Urothelium cell line (cell line): ENCODE measurements around the gene PDZD2.

Experiments
- DNase-seq: peaks from one replicate; pipeline ENCODE4 v3.0.0; 2011; ENCODE audit warnings: low spot score, mixed read lengths
- FAIRE-seq: peaks from 2 replicates; lab custom pipeline; 2011; peaks lifted over from hg19 to GRCh38; lab: Jason Lieb, UNC

The PDZD2 gene

DNA sequence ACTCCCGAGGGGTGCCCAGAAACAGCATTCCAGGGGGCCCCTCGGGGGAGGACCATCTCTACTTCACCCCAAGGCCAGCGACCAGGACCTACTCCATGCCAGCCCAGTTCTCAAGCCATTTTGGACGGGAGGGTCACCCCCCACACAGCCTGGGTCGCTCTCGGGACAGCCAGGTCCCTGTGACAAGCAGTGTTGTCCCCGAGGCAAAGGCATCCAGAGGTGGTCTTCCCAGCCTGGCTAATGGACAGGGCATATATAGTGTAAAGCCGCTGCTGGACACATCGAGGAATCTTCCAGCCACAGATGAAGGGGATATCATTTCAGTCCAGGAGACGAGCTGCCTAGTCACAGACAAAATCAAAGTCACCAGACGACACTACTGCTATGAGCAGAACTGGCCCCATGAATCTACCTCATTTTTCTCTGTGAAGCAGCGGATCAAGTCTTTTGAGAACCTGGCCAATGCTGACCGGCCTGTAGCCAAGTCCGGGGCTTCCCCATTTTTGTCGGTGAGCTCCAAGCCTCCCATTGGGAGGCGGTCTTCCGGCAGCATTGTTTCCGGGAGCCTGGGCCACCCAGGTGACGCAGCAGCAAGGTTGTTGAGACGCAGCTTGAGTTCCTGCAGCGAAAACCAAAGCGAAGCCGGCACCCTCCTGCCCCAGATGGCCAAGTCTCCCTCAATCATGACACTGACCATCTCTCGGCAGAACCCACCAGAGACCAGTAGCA, 451.3 kb downstream of the PDZD2 start:
- FAIRE-seq (no peak), DNase-seq (no peak)

DNA sequence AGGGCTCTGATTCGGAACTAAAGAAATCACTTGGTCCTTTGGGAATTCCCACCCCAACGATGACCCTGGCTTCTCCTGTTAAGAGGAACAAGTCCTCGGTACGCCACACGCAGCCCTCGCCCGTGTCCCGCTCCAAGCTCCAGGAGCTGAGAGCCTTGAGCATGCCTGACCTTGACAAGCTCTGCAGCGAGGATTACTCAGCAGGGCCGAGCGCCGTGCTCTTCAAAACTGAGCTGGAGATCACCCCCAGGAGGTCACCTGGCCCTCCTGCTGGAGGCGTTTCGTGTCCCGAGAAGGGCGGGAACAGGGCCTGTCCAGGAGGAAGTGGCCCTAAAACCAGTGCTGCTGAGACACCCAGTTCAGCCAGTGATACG, 451.8 kb downstream of the PDZD2 start:
- FAIRE-seq (no peak), DNase-seq (no peak)

DNA sequence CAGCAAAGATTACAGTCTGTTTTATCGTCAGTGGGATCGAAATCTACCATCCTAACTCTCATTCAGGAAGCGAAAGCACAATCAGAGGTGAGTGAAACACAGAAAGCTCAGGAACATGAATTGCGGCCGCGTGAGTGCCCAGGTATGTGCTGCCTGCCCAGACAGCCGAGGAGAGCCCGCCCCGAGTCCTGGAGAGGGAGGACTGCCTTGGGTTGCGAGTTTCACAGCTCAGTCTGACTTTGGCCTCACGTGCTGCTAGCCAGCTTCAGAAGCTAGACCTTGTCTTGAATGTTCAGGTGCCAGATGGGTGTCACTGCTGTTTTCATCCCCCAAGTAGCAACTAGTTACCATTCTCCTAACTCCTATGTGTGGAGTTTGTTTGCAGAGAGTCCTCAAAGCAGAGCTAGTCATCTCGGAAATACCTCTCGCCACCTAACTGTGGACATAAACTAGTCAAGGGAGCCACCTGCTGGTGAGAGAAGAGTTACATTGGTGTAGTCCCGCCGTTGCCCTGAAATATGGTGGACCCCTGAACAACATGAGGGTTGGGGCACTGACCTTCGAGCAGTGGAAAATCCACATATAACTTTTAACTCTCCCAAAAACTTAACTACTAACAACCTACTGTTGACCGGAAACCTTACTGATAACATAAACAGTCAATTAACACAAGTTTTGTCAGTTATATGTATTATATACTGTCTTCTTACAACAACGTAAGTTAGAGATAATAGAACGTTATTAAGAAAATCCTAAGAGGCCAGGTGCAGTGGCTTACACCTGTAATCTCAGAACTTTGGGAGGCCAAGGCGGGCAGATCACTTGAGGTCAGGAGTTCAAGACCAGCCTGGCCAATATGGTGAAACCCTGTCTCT, 454.2 kb downstream of the PDZD2 start:
- DNase-seq (peak; percentile 83), FAIRE-seq (peak; percentile 37)

DNA sequence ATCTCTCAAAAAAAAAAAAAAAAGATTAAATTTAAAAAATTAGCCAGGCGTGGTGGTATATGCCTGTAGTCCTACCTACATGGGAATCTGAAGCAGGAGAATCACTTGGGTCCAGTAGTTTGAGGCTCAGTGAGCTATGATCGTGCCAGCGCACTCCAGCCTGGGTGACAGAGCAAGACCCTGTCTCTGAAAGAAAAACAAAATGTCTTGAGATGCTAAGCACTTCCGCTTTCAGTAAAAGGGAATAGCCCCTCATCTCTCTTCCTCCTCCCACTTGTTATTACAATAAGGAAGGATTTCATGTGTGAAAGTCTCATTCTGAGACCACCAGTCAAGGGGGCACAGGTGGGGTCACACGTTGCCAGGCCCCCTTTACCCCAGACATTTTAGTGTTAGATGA, 455.8 kb downstream of the PDZD2 start:
- DNase-seq (no peak), FAIRE-seq (no peak)

DNA sequence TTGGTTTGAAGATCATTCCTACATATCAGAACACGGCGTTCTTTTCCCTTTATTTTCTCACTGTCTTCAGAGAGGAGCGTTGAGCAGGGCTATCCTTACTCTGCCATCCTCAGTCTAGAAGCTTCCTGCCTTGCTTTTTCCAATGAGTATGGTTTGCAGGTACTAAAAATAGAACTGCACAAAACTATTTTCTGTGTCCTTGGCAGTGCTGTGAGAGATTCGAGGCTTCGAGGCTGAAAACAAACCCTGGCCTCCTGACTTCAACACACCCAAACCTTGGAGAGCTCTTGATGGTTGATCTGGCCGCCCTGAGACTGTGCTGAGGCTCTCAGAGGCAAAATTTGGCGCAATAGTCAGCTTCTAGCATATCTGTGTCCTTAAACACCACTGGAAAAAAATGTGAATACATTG, 456.3 kb downstream of the PDZD2 start:
- no peak for DNase-seq
- FAIRE-seq = no peak

DNA sequence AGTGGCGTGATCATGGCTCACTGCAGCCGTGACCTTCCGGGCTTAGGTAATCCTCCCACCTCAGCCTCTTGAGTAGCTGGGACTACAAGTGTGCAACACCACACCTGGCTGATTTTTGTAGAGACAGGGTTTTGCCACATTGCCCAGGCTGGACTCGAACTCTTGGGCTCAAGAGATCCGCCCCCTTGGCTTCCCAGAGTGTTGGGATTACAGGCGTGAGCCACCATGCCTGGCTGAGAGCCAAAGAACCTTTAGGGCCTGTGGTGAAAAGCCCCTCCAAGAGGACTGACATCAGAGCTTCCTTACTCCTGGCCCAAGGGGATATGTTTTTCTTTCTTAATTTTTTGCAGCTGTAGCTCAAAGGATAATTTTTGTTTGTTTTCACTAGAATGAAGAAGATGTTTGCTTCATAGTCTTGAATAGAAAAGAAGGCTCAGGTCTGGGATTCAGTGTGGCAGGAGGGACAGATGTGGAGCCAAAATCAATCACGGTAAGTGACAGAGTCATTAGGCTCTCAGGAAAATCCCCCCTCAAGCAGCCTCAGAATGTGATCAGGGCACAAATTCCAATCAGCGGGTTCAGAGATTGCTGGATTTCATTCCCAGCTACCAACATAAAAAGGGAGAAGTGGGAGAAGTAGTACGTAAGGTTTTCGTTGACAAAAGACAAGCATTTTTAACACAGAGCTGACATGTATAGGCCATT, 458.1 kb downstream of the PDZD2 start:
- no peak for FAIRE-seq
- DNase-seq = no peak

DNA sequence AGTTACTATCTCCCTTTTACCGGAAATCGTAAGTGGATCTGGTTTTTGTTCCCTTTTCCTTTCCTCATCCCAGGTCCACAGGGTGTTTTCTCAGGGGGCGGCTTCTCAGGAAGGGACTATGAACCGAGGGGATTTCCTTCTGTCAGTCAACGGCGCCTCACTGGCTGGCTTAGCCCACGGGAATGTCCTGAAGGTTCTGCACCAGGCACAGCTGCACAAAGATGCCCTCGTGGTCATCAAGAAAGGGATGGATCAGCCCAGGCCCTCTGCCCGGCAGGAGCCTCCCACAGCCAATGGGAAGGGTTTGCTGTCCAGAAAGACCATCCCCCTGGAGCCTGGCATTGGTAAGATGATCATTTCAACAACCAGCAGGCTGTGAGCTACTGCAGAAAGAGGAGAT, 459.4 kb downstream of the PDZD2 start:
- DNase-seq (no peak), FAIRE-seq (no peak)

DNA sequence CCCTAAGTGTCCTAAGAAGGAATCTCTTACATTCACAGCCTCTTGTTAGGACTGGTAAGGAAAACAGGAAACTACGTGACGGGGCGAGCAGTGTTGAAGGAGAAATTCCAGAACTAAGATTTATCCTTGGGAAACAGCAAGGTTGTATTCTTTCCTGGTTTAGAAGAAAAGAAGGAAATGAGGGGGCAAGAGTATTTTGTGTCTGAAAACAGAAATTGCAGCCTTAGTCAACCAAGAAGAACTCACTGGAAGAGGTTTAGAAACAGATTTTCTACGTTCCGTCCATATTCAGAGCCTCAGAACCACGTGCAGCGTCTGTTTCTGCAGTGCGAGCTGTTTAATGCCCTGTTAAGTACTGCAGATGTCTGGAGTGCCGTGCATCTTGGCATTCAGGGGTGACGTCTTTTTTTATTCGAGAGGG, 460.0 kb downstream of the PDZD2 start:
- FAIRE-seq = no peak
- DNase-seq = no peak

DNA sequence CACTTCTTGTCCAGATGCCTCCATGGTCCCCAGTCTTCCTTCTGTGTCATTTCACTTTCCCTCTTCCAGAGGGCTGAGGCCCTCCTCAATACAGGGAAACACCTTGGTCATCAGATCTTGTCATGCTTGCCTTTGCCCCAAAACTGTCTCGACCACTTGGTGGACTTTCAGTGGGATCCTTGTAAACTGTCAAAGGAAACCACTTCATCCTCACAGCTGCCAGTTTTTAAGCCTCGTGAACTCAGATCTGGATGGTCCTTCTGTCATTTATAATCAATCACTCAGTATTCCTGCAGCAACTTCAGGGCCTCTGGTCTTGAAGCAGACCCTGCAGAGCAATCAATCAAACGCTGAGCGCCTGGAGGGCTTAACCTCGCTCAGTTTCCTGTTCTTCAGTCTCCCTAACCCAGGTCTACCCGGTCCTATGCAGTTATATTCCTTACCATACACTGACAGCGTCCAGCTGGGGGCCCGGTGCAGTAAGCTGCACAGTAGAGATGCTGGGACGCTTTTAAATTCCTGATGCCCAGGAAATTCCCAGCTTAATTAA, 460.6 kb downstream of the PDZD2 start:
- no peak for FAIRE-seq

DNA sequence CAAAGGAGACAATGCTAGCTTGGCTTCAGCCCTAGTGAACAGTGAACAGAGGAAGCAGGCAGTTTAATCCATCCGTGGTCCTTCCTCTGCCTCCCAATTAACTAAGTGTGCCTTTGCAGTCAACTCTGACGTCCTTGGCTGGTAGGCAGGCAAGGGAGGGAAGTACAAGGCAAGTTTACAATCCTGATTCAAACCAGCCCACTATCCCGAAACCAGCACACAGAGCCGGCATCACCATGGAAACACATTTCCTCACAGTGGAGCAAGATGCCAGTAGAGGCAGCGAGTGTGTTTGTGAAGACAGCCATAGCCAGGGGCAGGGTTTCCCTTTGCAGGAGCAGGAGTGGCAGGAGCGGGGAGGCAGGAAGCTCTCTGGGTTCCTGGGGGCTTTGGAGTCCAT, 461.3 kb downstream of the PDZD2 start:
- FAIRE-seq (no peak), DNase-seq (no peak)

More for the DNA sequence above, 460.6 kb downstream of the PDZD2 start:
- DNase-seq = no peak

DNA sequence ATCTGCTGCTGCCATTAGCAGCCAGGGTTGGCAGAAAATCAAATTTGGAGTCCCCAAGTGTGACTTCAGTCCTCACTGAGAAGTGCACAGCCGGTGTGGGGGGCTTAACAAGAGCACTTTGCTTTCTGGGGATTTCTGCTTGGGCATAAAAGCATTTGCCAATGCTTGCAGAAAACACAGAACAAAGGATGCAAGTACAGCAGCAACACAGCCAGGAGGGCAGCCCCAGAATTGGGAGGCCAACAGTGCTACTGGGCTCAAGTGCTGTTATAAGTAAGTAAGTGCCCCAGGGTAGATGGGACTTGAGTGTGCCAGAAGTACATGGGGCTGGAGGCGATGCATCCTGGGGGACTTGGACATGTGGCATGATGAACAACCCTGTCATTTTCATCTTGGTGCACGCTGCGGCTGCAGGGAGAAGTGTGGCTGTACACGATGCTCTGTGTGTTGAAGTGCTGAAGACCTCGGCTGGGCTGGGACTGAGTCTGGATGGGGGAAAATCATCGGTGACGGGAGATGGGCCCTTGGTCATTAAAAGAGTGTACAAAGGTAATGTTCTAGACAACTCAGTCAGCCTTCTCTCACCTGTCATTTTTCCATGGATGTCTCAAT, 461.9 kb downstream of the PDZD2 start:
- FAIRE-seq (no peak), DNase-seq (no peak)

DNA sequence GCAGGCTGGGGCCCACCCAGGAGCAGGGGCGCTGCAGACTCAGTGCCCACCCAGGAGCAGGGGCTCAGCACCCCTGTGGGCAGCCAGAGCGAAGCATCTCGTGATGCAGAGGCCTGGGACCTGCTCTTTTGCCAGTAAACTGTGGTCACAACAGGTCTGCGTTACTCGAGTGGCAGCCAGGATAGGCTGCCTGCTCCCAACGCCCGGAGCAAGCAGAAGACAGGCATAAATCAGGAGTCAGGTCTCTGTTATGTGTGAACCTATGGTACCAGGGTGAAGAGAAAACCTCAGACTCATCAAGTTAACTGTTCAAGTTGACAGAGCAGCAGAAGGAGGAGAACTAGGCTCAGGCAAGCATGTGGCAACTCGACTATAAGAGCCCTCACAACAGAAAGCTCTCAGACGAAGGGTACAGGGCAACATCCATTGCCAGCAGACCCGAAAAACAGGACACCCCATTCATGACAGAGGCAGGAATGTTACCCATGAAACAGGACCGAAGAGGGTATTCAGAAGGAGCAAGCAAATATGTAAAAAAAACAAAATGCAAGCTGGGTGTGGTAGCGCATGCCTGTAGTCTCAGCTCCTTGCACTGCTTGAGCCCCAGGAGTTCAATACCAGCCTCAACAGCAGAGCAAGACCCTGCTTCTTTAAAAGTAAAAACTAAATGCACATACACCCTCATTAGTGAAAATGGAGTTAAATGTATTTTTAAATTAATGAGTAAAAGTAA, 463.5 kb downstream of the PDZD2 start:
- FAIRE-seq = no peak
- DNase-seq = no peak

DNA sequence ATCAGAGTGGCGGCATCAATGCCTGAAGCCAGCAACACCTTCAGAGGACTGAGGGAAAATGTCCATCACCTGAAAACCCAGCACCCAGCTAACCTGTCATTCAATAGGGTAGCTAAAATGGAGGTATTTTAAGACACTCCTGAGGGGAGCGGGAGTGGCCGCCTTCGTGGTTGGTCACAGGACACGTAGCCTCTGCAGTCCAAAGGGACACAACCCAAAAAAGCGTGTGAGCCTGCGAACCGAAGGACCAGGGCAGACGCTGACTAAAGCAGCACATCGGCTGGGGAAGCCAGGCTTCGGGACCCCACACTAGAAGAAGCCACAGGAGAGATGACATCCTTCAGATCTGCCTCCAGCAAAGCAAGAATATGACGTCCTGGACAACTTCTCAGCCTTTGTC, 464.6 kb downstream of the PDZD2 start:
- no peak for DNase-seq
- FAIRE-seq = no peak

DNA sequence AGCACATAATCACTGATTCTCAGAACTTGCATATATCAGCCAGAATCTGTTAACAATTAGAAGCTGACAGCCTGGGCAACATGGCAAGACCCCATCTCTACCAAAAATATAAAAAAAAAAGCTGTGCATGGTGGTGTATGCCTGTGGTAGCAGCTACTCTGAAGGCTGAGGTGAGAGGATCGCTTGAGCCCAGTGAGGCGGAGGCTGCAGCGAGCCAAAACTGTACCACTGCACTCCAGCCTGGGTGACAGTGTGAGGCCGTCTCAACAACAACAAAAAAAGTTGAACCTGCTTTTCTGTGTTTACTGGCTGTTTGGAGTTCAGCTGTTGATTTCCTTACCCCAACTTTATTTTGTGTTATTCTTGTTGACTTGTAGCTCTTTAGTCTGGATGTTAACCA, 468.4 kb downstream of the PDZD2 start:
- FAIRE-seq = no peak

DNA sequence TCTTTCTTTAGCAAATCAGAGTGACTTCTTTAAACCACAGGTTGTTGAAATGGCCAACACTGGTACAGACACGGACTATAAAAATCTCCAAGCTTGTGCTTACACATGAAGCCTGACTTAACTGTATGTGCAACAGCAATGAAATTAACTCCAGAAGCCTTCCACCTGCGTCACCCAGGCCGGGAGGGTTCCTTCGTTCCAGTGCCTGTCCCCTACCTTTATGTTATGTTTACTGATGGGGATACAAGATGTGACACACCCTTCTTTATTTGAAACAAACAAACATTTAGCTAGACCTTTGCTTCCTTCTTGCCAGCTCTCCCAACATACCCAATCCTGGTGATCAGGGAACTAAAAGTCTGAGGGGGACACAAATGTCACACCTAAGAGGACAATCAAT, 469.2 kb downstream of the PDZD2 start:
- DNase-seq = no peak
- no peak for FAIRE-seq

More for the DNA sequence above, 468.4 kb downstream of the PDZD2 start:
- DNase-seq = no peak

DNA sequence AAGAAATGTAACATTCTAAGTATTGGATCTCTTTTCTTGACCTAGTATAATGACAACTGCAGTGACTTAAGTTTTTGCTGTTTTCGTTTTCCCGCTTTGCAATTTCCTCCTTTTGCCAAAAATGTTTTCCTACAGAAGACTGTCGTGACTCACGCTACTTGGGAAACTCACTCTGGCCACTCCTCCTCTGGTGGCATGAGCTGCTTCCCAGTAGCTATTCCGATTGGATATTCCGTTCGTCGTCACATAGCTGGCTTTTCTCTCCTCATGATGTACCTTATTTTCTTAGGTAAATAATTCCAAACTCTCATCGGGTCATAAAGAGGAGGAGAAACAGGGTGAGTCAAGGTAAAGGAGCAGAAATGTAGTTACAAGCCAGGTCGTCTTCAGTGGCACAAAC, 470.3 kb downstream of the PDZD2 start:
- FAIRE-seq (no peak), DNase-seq (no peak)

DNA sequence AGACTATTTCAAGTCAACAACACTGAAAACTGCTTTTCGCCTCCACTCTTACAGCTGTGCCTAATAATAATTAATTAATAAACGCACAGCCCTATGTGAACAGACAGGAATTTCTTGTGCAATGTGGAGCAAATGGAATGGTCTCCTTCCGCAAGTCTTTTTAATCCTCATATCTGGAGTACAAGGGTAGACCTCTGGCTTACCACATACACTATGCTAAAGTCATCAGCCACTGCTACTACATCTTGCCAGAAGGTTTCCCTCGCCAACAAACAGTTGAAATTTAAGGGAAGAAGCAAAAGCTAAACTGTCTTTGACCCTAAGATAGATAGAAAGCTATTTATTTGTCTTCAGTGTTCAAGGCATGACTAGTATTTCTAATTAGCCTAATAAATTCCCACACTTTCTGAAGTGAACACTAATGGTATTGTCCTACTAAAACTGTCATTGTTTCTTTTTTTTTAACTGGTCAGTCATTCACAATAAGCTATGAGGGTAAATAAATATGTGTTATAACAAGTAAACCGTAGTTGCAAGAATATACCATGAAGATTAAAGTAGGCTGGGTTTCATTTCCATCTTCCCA, 471.3 kb downstream of the PDZD2 start:
- no peak for DNase-seq
- FAIRE-seq = no peak

DNA sequence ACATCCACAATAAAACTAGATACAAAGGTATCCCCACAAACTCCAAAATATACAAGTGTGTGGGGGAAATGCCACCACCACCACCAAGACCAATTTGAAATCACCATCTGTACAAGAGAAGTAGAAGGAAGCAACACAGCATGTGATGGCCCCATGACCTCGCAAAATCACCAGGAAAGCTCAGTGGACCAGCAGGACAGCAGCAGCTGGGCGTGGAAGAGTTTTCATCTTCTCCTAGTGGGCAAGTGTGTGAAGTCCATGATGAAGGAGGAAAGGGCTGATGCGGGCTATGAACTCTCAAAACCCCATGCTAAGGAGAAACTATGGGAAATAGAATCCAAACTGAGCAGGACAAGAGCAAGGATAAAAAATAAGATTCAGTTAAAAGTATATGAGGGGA, 477.1 kb downstream of the PDZD2 start:
- DNase-seq (no peak), FAIRE-seq (no peak)

DNA sequence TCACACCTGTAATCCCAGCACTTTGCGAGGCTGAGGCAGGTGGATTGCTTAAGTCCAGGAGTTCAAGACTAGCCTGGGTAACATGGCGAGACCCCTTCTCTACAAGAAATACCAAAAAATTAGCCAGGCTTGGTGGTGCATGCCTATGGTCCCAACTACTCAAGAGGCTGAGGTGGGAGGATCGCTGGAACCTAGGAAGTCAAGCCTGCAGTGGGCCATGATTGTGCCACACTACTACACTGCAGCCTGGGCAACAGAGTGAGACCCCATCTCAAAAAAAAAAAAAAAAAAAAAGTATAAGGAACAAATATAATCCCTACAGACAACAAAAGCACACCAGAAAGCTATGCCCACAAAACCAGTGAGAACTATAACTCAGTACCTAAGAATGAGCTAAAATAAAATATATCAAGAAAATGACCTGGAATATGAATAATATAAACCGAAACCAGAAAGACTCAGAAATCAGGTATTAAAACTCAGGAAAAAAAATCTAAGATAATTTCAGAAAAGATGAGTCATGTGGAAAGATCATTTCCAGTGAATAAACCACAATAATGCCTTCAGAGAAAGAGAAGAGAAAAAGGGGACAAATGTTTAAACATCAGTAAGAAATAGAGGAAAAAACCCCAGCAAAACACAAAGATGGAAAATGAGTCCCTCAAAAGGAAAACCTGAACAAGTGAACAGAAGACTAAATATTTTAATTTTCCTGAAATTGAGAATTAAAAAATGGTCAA, 477.8 kb downstream of the PDZD2 start:
- no peak for DNase-seq
- FAIRE-seq = no peak
